Gastrocnemius medialis (tissue), 4 donors: ENCODE results near the gene AQP5.

Experiments
- CTCF ChIP-seq, 5 experiments: fragments of 450-650 bp in 3 of 5; fragments of 200-600 bp in 2 of 5; sonication (generic) in 2 of 5; IDR thresholded peaks in 4 of 5; conservative IDR thresholded peaks in 1 of 5; 1 replicate in 4 of 5; 2 replicates in 1 of 5; pipeline ENCODE4 v1.5.1; 2016 to 2019; ENCODE audit warnings: antibody characterized with exemption in 5 of 5, mild to moderate bottlenecking in 3 of 5, moderate library complexity in 3 of 5
- POLR2A ChIP-seq, 2 donors: fragments of 450-650 bp; IDR thresholded peaks; one replicate each; pipeline ENCODE4 v1.6.1; 2017; ENCODE audit warnings: antibody characterized with exemption in 2 of 2, mild to moderate bottlenecking in 2 of 2, moderate library complexity in 2 of 2

DNA sequence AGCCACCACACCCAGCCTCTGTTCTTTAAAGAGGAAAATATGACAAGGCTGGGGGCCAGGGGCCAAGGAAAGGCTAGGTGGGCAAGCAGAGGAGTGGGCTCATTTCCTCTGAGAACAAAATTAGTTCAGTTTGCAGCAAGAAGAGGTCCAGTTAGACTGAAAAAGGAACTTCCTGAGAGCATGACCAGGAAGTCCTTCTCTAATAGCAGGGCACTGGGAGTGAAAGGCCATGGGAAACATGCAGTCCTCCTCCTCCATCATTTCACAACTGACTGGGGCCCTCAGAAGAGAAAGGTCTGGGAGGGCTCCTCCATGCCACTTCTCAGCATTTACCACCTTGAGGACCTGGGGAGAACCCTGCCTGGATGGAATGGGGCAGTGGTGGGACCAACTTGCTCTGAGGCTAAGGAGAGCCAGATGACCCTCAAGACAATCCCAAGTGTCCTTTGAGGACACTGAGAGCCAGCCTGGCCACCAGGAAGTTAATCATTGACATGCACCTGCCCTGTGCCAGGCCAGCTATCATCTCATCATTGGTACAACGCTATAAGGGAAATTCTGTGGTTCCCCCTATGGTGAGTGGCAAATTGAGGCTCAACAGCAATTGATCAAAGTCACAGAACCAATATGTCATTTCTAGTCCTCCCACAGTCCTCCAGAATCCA is 9.1 kb upstream of the AQP5 start:
- TF ChIP-seq CTCF (IDR thresholded peaks at IDR 0.05 in 4 of 5, conservative IDR thresholded peaks at IDR 0.05 in 1 of 5) (no peak), POLR2A (IDR thresholded peaks at IDR 0.05) (no peak)
